ENCODE measurements around the gene SERTAD1.
A peak's percentile ranks its signal among the peaks of the same experiment; 100 is the strongest.

SERTAD1 gene

GRCh38 chr19:40420766-40421765, 4.7 kb downstream of the SERTAD1 start:
- H2AFZ ChIP-seq (ENCODE audit: low read length, unreplicated experiment), result no peak overlapping the region
- peak overlapping the region; percentile 89 for H3K27ac ChIP-seq (ENCODE audit: low read depth, low read length)
- no peaks in the 10 kb centered on the region for H3K27me3 ChIP-seq (ENCODE audit: insufficient read depth, low read length)

GRCh38 chr19:40420451-40420765, 5.4 kb downstream of the SERTAD1 start:
- peaks cover 31% of the 10 kb centered on the region for H3K79me2 ChIP-seq (ENCODE audit: control insufficient read depth, insufficient read depth, low read length, unreplicated experiment)
- H3K27me3 ChIP-seq (ENCODE audit: insufficient read depth, low read length), result no peaks in the 10 kb centered on the region
- peak overlapping the region; percentile 79 for H3K4me3 ChIP-seq (ENCODE audit: low read depth, low read length)
- H3K36me3 ChIP-seq (ENCODE audit: insufficient read depth, low read length), result no peaks in the 10 kb centered on the region
- H3K4me1 ChIP-seq (ENCODE audit: control insufficient read depth, insufficient read depth, low read length, unreplicated experiment), result peaks cover 13% of the 10 kb centered on the region
- no peak overlapping the region for H2AFZ ChIP-seq (ENCODE audit: low read length, unreplicated experiment)
- peak overlapping the region; percentile 89; the same call in 1 of the 2 replicates for H3K27ac ChIP-seq (ENCODE audit: low read depth, low read length)

More at GRCh38 chr19:40420766-40421765, 4.7 kb downstream of the SERTAD1 start:
- peak overlapping the region; percentile 79 for H3K4me3 ChIP-seq (ENCODE audit: low read depth, low read length)
- peaks cover 13% of the 10 kb centered on the region for H3K4me1 ChIP-seq (ENCODE audit: control insufficient read depth, insufficient read depth, low read length, unreplicated experiment)
- no peaks in the 10 kb centered on the region for H3K36me3 ChIP-seq (ENCODE audit: insufficient read depth, low read length)
- H3K79me2 ChIP-seq (ENCODE audit: control insufficient read depth, insufficient read depth, low read length, unreplicated experiment), result peaks cover 31% of the 10 kb centered on the region

GRCh38 chr19:40419780-40420179, 6.0 kb downstream of the SERTAD1 start:
- H3K27ac ChIP-seq (ENCODE audit: low read depth, low read length), result no peak overlapping the region
- H3K4me3 ChIP-seq (ENCODE audit: low read depth, low read length), result no peak overlapping the region
- H3K36me3 ChIP-seq (ENCODE audit: insufficient read depth, low read length), result no peaks in the 10 kb centered on the region
- no peaks in the 10 kb centered on the region for H3K27me3 ChIP-seq (ENCODE audit: insufficient read depth, low read length)
- no peak overlapping the region for H2AFZ ChIP-seq (ENCODE audit: low read length, unreplicated experiment)
- H3K4me1 ChIP-seq (ENCODE audit: control insufficient read depth, insufficient read depth, low read length, unreplicated experiment), result peaks cover 13% of the 10 kb centered on the region
- peaks cover 27% of the 10 kb centered on the region for H3K79me2 ChIP-seq (ENCODE audit: control insufficient read depth, insufficient read depth, low read length, unreplicated experiment)

GRCh38 chr19:40419066-40419612, 6.7 kb downstream of the SERTAD1 start:
- H3K4me3 ChIP-seq (ENCODE audit: low read depth, low read length), result no peak overlapping the region
- H3K4me1 ChIP-seq (ENCODE audit: control insufficient read depth, insufficient read depth, low read length, unreplicated experiment), result peaks cover 13% of the 10 kb centered on the region
- H3K79me2 ChIP-seq (ENCODE audit: control insufficient read depth, insufficient read depth, low read length, unreplicated experiment), result peaks cover 21% of the 10 kb centered on the region
- no peak overlapping the region for H2AFZ ChIP-seq (ENCODE audit: low read length, unreplicated experiment)
- H3K27ac ChIP-seq (ENCODE audit: low read depth, low read length), result no peak overlapping the region
- H3K27me3 ChIP-seq (ENCODE audit: insufficient read depth, low read length), result no peaks in the 10 kb centered on the region
- no peaks in the 10 kb centered on the region for H3K36me3 ChIP-seq (ENCODE audit: insufficient read depth, low read length)

GRCh38 chr19:40418040-40418439, 7.8 kb downstream of the SERTAD1 start:
- no peak overlapping the region for H3K27ac ChIP-seq (ENCODE audit: low read depth, low read length)

GRCh38 chr19:40417643-40417981, 8.2 kb downstream of the SERTAD1 start:
- H2AFZ ChIP-seq (ENCODE audit: low read length, unreplicated experiment), result no peak overlapping the region
- H3K36me3 ChIP-seq (ENCODE audit: insufficient read depth, low read length), result no peaks in the 10 kb centered on the region
- H3K4me1 ChIP-seq (ENCODE audit: control insufficient read depth, insufficient read depth, low read length, unreplicated experiment), result peaks cover 7% of the 10 kb centered on the region
- no peak overlapping the region for H3K4me3 ChIP-seq (ENCODE audit: low read depth, low read length)
- no peaks in the 10 kb centered on the region for H3K27me3 ChIP-seq (ENCODE audit: insufficient read depth, low read length)
- H3K27ac ChIP-seq (ENCODE audit: low read depth, low read length), result no peak overlapping the region
- peaks cover 6% of the 10 kb centered on the region for H3K79me2 ChIP-seq (ENCODE audit: control insufficient read depth, insufficient read depth, low read length, unreplicated experiment)

More at GRCh38 chr19:40418040-40418439, 7.8 kb downstream of the SERTAD1 start:
- H3K4me3 ChIP-seq (ENCODE audit: low read depth, low read length), result no peak overlapping the region
- no peak overlapping the region for H2AFZ ChIP-seq (ENCODE audit: low read length, unreplicated experiment)
- H3K4me1 ChIP-seq (ENCODE audit: control insufficient read depth, insufficient read depth, low read length, unreplicated experiment), result peaks cover 10% of the 10 kb centered on the region
- H3K79me2 ChIP-seq (ENCODE audit: control insufficient read depth, insufficient read depth, low read length, unreplicated experiment), result peaks cover 10% of the 10 kb centered on the region
- H3K27me3 ChIP-seq (ENCODE audit: insufficient read depth, low read length), result no peaks in the 10 kb centered on the region
- H3K36me3 ChIP-seq (ENCODE audit: insufficient read depth, low read length), result no peaks in the 10 kb centered on the region

- Histone ChIP-seq H3K4me1 (ENCODE audit: control insufficient read depth, insufficient read depth, low read length, unreplicated experiment) (peaks cover 2% of the 10 kb centered on the region), H3K4me3 (ENCODE audit: low read depth, low read length) (no peak overlapping the region), H3K79me2 (ENCODE audit: control insufficient read depth, insufficient read depth, low read length, unreplicated experiment) (peaks cover under 1% of the 10 kb centered on the region), H3K27me3 (ENCODE audit: insufficient read depth, low read length) (no peaks in the 10 kb centered on the region), H3K27ac (ENCODE audit: low read depth, low read length) (no peak overlapping the region), H2AFZ (ENCODE audit: low read length, unreplicated experiment) (peak overlapping the region; percentile 25), H3K36me3 (ENCODE audit: insufficient read depth, low read length) (no peaks in the 10 kb centered on the region)
Measured at GRCh38 chr19:40416918-40417642, 8.7 kb downstream of the SERTAD1 start.

GRCh38 chr19:40415768-40416167, 10.0 kb downstream of the SERTAD1 start:
- Histone ChIP-seq H3K27ac (ENCODE audit: low read depth, low read length) (no peak overlapping the region), H2AFZ (ENCODE audit: low read length, unreplicated experiment) (no peak overlapping the region)

GRCh38 chr19:40414542-40415535, 11.0 kb downstream of the SERTAD1 start:
- Histone ChIP-seq H3K4me1 (ENCODE audit: control insufficient read depth, insufficient read depth, low read length, unreplicated experiment) (no peaks in the 10 kb centered on the region), H3K4me3 (ENCODE audit: low read depth, low read length) (no peak overlapping the region), H3K27me3 (ENCODE audit: insufficient read depth, low read length) (no peaks in the 10 kb centered on the region)

More at GRCh38 chr19:40415768-40416167, 10.0 kb downstream of the SERTAD1 start:
- no peaks in the 10 kb centered on the region for H3K36me3 ChIP-seq (ENCODE audit: insufficient read depth, low read length)
- no peaks in the 10 kb centered on the region for H3K4me1 ChIP-seq (ENCODE audit: control insufficient read depth, insufficient read depth, low read length, unreplicated experiment)
- H3K79me2 ChIP-seq (ENCODE audit: control insufficient read depth, insufficient read depth, low read length, unreplicated experiment), result no peaks in the 10 kb centered on the region
- no peak overlapping the region for H3K4me3 ChIP-seq (ENCODE audit: low read depth, low read length)
- H3K27me3 ChIP-seq (ENCODE audit: insufficient read depth, low read length), result no peaks in the 10 kb centered on the region

More at GRCh38 chr19:40414542-40415535, 11.0 kb downstream of the SERTAD1 start:
- no peaks in the 10 kb centered on the region for H3K36me3 ChIP-seq (ENCODE audit: insufficient read depth, low read length)
- H2AFZ ChIP-seq (ENCODE audit: low read length, unreplicated experiment), result no peak overlapping the region
- H3K79me2 ChIP-seq (ENCODE audit: control insufficient read depth, insufficient read depth, low read length, unreplicated experiment), result no peaks in the 10 kb centered on the region
- H3K27ac ChIP-seq (ENCODE audit: low read depth, low read length), result no peak overlapping the region

All from ACC112 (cell line).